Measurements from ENCODE around the gene USP20.
"Not testable (repeated sequence)": the region's sequence is repeated elsewhere in the genome, so short reads cannot be mapped to it uniquely, and the experiment has no call there.

USP20 gene

DNA sequence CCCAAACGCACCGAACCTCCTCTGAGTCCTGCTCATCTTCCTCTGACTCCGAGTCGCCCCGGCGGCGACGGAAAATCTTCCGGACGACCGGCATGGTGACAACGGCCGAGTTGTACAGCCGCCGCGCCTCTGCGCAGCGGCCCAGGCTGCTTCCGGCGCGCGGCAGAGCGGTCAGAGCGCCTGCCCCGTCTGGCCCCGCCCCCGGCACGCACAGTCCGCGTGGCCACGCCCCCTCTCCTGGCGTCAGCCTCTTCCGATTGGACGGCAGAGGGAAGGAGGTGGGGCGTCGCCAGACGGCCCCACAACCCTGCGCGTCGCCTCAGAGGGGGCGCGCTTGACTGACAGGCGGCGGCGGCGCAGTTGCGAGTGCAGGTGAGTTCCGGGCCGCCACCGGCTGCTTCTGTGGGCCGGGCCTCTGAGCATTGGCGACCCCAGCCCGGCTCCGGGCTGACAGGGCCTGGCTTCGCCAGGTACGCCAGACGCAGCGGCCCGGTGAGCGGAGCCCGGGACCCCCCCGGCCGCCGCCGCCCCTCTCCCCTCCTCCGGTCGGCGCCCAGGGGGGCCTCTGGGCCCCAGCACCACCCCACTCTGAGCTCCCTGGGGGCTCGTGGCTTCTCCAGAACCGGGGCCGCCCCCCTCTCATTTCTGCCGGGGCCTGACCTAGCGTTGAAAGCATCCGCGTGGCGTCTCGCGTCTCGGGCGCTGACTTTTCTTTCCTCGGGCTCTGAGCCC is at the start of gene USP20, which contains the start of gene C9orf78:
TSS of gene USP20 (plus strand) at position 331 of the 732 bp plus-strand sequence. CDS start 17,098 bp downstream, outside the sequence.
TSS of gene C9orf78 (minus strand) at position 148 of the 732 bp plus-strand sequence. CDS start at position 94, 54 bp downstream.
- DNase-seq (ENCODE audit: low spot score) = peak; percentile 96

DNA sequence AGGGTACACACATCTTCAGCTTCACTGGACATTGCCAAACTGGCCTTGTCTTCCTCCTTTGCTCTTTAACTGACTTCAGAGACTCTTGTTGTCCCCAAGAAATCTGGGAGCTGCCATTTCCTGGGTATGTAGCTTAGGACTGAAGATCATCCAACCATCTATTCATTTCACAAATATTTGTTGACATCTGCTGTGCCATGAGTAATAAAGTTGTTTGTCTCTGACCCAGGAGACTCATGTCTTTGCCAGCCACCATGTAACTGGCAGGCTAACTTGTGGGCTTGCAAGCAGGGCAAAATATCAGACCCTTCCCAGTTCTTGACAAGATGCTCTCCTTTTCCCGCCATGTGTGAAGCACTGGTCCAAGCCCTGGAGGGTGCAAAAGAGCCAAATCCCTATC is 49.4 kb upstream of the USP20 start:
- no peak for DNase-seq (ENCODE audit: low spot score)

DNA sequence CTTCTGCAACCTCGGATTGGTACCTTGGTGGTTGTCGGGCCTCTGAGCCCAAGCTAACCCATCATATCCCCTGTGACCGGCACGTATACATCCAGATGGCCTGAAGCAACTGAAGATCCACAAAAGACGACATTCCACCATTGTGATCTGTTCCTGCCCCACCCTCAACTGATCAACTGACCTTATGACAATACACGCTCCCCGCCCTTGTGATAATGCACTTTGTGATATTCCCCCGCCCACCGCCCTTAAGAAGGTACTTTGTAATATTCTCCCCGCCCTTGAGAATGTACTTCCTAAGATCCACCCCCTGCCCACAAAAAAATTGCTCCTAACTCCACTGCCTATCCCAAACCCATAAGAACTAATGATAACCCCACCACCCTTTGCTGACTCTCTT is 48.8 kb upstream of the USP20 start:
- DNase-seq (ENCODE audit: low spot score) = no peak

DNA sequence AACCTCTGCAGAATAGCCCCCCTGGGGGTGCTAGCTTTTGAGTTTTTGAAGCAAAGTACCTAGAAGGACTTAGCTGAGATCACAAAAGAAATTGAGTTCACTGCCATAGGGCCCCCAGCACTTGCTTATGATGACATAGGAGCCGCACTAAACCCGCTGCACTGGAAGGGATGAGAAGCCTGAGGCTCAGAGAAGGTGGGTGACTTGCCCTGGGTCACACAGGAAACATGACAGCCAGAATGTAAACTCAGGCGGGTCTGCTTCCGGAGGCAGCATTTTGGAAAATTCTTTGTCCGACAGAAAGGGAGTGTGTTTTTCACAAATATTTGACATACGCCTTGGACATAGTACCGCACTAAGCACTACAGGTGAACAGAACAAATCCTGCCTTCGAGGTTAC is 40.7 kb upstream of the USP20 start:
- DNase-seq (ENCODE audit: low spot score) = no peak

DNA sequence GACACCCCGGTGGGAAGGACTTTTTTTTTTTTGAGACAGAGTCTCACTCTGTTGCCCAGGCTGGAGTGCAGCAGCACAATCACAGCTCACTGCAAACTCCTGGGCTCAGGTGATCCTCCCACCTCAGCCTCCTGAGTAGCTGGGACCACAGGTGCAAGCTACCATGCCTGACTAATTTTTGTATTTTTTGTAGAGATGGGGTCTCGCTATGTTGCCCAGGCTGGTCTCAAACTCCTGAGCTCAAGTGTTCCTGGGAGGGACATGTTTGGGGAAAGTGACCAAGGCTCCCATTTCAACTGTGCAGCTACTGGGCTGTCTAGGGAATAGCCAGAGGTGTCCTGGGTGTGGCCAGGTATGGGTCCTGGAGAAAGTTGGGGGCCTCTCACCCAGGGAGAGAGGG is 39.2 kb upstream of the USP20 start:
- DNase-seq (ENCODE audit: low spot score) = not testable (repeated sequence)

DNA sequence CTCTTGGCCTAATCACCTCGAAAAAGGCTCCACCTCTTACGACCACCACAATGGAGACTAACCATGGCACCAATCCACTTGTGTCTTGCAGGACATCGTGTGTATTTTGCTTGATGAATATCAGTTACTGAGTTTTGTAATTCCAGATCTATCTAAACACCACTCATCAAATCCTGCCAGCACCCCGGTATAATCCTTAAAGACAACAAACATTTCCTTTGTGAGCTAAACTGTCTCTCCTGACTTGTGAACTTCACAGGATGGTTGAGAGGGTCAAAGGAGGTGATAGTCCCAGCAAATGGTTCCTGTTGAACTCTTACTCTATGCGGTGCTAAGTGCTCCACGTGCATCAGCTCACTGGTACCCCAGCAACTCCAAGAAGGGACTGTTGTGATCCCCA is 36.3 kb upstream of the USP20 start:
- DNase-seq (ENCODE audit: low spot score) = no peak

DNA sequence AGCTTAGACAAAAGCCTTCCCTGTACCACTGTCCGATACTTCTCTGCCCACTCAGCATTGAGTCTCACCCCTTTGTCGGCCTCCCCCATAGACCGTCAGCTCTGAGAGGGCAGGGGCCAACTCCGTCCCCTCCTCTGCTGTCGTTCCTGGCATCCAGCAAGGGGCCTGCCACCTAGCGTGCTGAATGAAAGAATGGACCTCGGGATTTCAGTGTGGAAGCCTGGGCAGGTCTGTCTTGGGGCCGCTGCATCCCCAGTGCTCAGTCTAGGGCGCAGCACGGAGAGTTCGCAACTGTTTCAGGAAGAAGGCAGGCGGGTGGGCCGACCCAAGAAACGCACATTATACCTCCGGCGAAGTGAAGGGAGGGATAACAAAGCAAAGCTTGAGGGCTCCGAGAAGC is 33.8 kb upstream of the USP20 start:
- no peak for DNase-seq (ENCODE audit: low spot score)

DNA sequence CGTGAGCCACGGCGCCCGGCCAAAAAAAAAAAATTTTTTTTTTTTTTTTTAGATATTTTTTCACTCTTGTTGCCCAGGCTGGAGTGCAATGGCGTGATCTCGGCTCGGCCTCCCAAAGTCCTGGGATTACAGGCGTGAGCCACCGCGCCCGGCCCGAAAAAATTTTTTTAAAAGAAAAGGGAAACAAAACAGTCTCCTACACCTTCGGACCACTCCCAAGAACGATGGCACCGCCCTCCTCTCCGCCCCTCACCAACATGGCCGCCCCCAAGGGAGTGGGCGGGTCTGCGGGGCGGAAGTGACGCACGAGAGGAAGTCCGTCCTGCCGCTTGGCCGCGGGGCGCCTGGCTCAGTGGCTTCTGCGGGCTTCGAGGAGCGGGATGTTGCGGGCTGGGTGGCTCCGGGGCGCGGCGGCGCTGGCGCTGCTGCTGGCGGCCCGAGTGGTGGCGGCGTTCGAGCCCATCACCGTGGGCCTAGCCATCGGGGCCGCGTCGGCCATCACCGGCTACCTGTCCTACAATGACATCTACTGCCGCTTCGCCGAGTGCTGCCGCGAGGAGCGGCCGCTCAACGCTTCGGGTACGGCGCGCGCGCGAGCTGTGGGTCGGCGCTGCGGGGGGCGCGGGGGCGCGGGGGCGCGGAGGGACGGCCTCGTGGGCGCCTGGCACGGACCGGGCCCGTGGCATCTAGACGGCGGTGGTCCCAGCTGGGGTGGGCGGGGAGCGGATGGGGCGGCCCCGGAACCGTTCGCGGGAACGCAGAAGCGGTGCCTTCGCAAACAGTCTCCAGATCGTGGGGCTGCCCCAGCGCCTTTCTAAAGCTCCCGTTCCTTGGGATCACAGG is 32.2 kb upstream of the USP20 start, which contains the start of gene TOR1B:
TSS of gene TOR1B (plus strand) at position 352 of the 843 bp plus-strand sequence. CDS start at position 381, 29 bp downstream.
- peak; percentile 96 for DNase-seq (ENCODE audit: low spot score)

DNA sequence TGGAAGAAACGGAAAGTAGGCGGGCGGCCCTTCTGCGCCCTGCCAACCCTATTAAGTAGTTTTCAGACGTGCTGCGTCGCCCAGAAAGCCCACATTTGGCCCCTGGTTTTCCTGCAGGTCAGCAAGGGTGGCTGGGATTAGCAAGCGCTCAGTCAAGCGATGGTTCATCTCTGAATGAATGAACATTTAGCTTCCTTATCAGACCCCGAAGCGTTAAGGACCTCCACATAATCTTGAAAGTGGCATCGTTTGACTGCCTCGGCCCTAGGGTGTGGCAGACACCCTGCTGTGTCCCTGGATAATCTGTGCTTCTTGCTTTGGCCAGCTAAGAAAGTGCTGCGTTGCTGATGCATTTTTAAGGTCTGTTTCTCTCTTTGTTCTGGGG is 31.6 kb upstream of the USP20 start:
- peak; percentile 24 for DNase-seq (ENCODE audit: low spot score)

DNA sequence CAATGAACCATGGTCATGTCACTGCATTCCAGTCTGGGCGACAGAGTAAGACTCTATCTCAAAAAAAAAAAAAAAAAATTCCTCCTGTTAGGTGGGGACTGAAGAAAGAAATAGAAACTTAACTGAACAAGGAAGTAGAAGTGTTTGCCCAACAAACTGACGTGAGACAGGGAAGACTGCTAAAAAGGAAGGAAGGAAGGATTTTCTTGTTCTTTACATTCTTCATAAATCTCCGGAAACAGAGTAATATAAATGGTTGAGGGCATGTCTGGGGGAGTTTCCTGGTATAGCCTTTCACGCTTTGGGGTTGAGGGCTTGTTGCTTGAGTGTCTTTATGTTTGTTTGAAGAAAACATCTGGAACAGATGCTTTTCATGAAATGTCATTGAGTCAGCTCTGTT is 29.2 kb upstream of the USP20 start:
- no peak for DNase-seq (ENCODE audit: low spot score)

DNA sequence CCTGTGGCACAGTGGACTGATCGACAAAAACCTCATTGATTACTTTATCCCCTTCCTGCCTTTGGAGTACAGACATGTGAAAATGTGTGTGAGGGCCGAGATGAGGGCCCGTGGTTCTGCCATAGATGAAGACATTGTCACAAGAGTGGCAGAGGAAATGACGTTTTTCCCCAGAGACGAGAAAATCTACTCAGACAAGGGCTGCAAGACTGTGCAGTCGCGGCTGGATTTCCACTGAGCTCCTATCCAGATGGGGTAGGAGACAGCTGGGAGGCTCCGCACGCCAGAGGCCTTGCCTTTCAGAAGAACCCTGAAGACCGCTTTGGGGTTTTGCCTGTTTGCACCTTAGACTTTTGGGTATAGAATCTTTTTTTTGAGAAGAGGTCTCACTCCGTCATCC is 25.9 kb upstream of the USP20 start:
- DNase-seq (ENCODE audit: low spot score) = no peak

DNA sequence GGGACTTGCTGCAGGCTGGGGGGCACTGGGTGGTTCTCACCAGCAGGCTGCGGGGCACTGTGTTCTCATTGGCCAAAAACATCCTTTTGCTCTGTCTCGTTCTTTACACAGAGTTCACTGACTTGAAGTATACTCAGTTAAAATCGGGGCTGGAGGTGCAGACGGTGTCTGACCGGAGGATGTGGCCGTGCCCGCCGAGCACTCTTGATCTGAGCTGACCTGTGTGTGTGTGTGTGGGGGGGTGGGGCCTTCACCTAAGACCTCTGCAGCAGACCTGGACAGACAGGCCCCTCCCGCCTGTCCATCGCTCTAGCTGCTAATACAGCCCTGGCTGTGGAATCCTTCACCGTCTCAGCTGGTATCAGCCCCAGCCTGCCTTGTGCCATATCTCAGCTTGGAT is 25.1 kb upstream of the USP20 start:
- DNase-seq (ENCODE audit: low spot score) = no peak

DNA sequence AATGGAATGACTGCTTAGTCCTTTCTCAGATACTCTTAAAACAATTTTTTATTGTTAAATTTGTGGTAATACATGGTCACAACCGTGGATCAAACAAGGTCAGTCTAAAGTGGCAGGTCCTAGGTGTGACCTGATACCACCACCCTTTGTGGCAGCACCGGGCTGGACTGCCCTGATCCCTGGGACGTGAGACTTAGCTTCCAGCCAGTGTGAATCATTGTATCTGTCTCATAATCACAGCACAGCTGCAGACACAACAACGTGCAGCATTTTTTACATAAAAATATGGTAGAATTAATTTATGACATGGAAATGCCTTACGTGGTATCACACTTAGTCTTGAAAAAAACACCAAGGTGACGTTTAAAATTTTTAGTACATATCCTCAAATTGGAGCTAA is 24.5 kb upstream of the USP20 start:
- DNase-seq (ENCODE audit: low spot score) = no peak

DNA sequence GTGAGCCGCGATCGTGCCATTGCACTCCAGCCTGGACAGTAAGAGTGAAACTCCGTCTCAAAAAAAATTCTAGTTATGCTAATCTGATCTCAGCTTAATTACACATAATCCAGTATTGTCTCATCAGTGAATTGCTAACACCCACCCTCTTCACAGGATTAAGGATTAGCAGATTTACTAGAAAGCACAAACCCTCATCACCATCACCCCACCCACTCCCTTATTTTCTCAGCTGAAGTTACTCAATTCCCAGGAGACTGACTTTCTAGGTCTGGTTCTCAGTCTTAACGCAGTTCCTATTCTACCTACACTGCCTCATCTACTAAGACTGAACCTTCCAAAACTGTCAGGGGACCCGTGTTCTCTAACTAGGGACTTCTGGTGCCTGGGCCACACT is 23.3 kb upstream of the USP20 start:
- DNase-seq (ENCODE audit: low spot score) = no peak

DNA sequence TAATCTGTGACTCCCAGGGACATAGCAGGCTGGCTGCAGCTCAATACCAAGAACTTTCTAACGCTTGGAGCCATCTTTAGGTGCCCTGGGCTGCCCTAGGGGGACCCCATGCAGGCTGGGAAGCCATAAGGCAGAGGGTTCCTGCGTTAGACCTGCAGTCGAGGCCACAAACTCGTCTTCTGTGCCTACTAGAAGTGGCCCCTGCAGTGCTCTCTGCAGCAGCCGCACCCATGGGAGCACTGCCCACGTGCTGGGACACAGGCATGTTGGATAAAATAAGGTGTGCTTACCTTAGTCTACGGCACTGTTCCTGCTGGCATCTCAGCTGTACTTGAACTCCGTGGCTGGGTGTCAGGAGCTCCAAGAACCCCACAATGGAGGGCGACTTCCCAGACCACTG is 22.9 kb upstream of the USP20 start:
- no peak for DNase-seq (ENCODE audit: low spot score)

DNA sequence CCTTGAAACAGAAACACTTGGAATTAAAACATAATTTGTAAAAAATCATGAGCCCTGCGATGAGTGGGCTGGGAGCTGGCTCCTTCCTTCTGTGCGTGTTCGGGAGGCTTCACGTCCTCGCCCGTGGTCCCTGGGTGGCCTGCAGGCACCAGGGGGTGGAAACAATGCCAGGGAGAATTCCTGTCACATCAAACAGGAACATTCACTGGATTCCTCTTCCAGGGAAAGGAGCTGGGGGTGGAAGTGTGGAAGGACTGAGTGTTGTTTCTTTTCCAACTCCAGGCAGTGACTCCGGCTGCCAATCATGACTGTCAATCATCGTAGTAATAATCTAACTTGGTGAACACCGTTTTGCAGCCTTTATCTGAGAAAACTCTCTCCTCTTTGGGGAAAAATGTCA is 21.6 kb upstream of the USP20 start:
- no peak for DNase-seq (ENCODE audit: low spot score)

DNA sequence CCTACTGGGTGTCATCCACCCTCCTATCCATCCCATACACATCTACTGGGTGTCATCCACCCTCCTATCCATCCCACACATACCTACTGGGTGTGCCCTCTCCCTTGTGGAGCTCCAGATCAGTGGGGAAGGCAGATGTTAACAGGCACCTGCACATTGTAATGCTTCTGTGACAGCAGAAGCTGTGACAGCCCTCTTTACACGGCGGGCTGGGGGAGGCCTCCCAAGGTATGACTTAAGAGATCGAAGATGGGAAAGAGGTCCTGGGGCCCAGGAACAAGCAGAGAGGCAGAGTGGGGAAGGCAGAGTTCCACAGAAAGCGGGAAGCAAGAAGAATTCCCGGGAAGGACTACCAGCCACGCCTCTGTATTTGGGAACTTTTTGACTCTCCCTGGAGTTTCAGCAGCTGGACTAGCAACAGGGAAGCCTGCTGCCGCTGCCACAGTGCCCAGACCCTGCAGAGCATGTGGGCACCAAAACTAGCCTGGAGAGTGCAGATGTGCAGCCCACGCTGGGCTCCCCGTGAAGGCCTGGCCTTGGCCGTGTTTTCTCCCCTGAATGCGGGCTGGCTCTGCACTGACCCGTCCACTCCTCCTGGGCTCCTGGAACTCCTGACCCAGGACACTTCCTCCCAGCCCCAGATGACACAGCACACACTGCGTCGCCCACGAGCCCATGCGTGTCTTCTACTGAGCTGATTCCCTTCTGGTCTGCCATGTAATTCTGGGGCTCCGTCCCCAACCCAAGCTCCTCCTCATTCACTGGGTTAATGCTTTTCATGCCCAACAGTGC is 20.6 kb upstream of the USP20 start:
- no peak for DNase-seq (ENCODE audit: low spot score)

DNA sequence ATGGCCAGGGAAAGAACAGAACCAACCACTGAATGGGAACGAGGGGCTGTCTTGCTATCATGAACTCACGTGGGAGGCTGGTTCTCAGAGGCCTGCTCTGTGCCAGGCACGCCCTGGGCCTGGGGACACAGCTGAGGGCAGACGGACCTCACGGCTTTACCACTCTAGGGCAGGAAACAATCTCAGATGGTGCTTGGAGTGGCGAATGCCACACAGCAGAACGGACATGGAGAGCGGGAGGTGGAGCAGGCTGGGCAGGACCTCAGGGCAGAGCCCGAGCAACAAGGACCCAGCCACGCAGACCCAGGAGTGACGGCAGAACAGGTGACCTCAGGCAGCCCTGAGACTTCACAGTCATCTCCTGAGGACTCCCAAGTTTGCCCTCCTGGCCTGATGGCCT is 20.0 kb upstream of the USP20 start:
- no peak for DNase-seq (ENCODE audit: low spot score)

DNA sequence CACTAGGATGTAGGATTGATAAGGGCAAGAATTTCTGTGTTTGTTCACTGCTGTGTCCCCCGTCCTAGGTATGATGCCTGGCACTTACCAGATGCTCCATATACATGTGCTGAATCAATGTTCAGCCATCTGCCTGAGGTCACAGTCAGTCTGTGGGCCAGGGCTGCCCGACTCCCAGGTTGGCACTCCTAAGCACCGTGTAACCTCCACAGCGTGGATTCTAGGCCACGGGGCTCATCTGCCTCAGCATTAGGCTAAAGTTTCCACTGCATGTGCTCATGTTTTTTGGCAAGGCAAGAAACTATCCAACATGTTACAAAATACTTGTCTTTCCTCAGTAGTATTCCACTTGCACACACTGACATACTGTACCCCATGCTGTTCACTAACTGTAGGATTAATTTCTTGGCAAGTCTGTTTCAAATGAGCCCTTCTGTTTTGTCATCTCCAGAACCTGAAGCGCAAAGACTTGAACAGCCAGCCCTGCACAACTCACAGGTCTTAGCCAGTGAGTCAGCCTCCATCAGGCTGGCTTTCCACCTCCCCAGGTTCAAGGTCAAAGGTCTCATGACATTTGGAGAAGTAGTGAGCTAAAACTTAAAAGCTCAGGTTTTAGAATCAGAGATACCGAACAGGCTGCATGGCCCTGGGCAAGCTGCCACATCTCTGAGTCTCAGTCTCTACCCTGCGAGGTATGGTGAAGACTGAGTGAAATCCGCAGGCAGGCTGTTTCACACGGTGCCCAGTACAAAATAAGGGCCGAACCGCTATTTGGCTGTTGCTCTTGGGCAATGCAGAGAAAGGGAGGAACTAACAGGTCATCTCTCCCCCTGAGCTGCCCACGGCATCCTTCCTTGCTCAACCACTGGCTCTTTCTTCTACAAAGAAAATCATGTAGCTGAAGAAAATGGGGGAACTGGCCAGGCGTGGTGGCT is 18.5 kb upstream of the USP20 start:
- peak; percentile 67 for DNase-seq (ENCODE audit: low spot score)

DNA sequence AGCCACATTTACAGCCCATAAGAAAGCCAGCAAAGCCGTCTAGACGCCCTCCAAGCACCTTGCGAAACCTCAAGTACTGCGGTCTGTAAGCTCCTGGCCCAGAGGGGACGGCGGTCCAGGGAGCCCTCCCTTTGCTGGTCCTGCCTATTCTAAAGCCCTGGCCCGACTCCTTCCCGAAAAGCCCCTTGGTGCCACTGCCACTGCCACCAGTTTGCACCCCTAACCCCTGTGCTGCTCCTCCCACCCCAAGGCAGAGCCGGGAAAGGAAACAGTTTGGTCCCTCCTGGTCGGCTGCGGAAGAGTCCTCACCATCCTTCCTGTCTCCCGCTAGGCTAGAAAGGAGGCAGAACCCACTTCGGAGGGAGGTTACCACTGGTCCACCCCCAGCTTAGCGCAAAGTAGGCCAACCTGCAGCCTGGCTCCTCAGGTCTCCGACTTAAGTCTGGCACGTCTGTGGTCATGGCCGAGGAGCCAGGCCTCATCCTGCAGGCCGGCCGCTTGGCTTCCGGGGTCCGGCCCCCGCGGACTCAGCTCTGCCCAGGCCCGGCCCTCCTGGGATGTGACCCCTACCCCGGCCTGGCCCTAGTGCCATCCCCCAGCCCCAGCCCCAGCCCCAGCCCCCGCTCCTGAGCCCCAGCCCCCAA is 12.2 kb upstream of the USP20 start:
- DNase-seq (ENCODE audit: low spot score) = no peak

DNA sequence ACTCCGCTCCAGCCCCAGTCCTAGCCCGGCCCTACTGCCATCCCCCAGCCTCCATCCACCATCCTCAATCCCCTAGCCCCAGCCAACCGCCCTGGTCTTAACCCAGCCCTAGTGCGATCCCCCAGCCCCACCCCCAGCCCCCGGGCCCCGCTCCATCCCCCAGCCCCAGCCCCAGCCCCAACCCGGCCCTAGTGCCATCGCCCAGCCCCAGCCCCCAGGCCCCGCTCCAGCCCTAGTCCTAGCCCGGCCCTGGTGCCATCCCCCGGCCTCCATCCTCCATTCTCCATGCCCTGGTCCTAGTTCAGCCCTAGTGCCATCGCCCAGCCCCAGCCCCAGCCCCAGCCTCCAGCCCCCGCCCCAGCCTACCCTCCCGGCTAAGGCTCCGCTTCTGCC is 11.7 kb upstream of the USP20 start:
- no peak for DNase-seq (ENCODE audit: low spot score)

All from cerebellar cortex (tissue), 1 donor.